Endothelial cell of umbilical vein (primary cell): Measurements from ENCODE around the gene ATP8A1. TPM values are rescaled to one million over a fixed set of nuclear protein-coding genes. Genes with fewer than 3 reads are reported as not detected.

ENCODE experiments used
- BruUV-seq: library from RNA; stranded (reverse); fragments of 400-500 nt; replicated peaks from 2 replicates; lab custom pipeline; 2021; lab: Mats Ljungman, UMichigan
- CTCF ChIA-PET: fragments of 300-600, 350-600 bp; sonication (Branson Sonifier 250); formaldehyde crosslinking; loops from one replicate; lab custom pipeline; 2021; ENCODE audit warnings: antibody characterized with exemption, inconsistent platforms; lab: Charles Lee
- POLR2A ChIA-PET: fragments of 300-600, 350-600 bp; sonication (Branson Sonifier 250); formaldehyde crosslinking; loops from one replicate; lab custom pipeline; 2021; ENCODE audit warnings: antibody characterized with exemption, inconsistent platforms; lab: Charles Lee
- DNase-seq: peaks from one replicate; pipeline ENCODE4 v3.0.0-alpha.2; 2011; ENCODE audit warnings: low read depth, low spot score
- FAIRE-seq: peaks from 2 replicates; lab custom pipeline; 2011; peaks lifted over from hg19 to GRCh38; lab: Jason Lieb, UNC
- H2AFZ ChIP-seq: 2 replicates; pipeline ENCODE4 v1.6.0; 2012; ENCODE audit warnings: low read depth, low read length, control low read depth, inconsistent platforms
- H3K27ac ChIP-seq: 2 replicates; pipeline ENCODE4 v1.5.1; 2011; ENCODE audit warnings: low read depth, mild to moderate bottlenecking, control low read depth, low read length, moderate library complexity; ENCODE audit not compliant: insufficient read depth
- H3K27me3 ChIP-seq, 2 experiments: 2 replicates each; pipeline versions ENCODE4 v1.6.0 to v1.6.1; 2011; ENCODE audit warnings: low read length in 2 of 2, mixed read lengths in 1 of 2; ENCODE audit not compliant: control insufficient read depth in 2 of 2, insufficient read depth in 2 of 2
- H3K36me3 ChIP-seq, 2 experiments: 2 replicates in 1 of 2; 3 replicates in 1 of 2; pipeline ENCODE4 v1.5.1; 2011; ENCODE audit warnings: low read length in 2 of 2, mild to moderate bottlenecking in 1 of 2, moderate library complexity in 1 of 2; ENCODE audit not compliant: control insufficient read depth in 2 of 2, insufficient read depth in 2 of 2; ENCODE audit errors: extremely low read depth in 1 of 2
- H3K4me1 ChIP-seq: 3 replicates; pipeline ENCODE4 v1.5.1; 2011; ENCODE audit warnings: mild to moderate bottlenecking, low read length; ENCODE audit not compliant: control insufficient read depth, insufficient read depth; ENCODE audit errors: extremely low read depth
- H3K4me2 ChIP-seq: 2 replicates; pipeline ENCODE4 v1.6.1; 2011; ENCODE audit warnings: low read length, control low read depth, mixed read lengths; ENCODE audit not compliant: insufficient read depth
- H3K4me3 ChIP-seq, 3 experiments: fragments of 200-600 bp in 1 of 3; sonication (generic), shearing (Covaris generic) in 1 of 3; replicated peaks in 1 of 3; 2 replicates each; pipeline ENCODE4 v1.5.1; 2011 to 2016; ENCODE audit warnings: control low read depth in 3 of 3, low read length in 3 of 3, mild to moderate bottlenecking in 2 of 3, inconsistent platforms in 1 of 3, low read depth in 1 of 3, moderate library complexity in 1 of 3; ENCODE audit not compliant: insufficient read depth in 1 of 3
- H3K79me2 ChIP-seq: 2 replicates; pipeline ENCODE4 v1.6.0; 2012; ENCODE audit warnings: low read length, inconsistent platforms; ENCODE audit not compliant: control insufficient read depth, insufficient read depth
- H3K9ac ChIP-seq: replicated peaks from 2 replicates; pipeline ENCODE3; 2011; ENCODE audit warnings: low read length, control low read depth; ENCODE audit not compliant: insufficient read depth; ENCODE audit errors: extremely low read depth
- H3K9me1 ChIP-seq: replicated peaks from 3 replicates; pipeline ENCODE4 v1.6.0; 2011; ENCODE audit warnings: mild to moderate bottlenecking, low read length; ENCODE audit not compliant: control insufficient read depth, insufficient read depth; ENCODE audit errors: extremely low read depth
- H3K9me3 ChIP-seq: replicated peaks from 2 replicates; pipeline ENCODE4 v1.5.1; 2012; ENCODE audit warnings: low read length, inconsistent platforms; ENCODE audit not compliant: control insufficient read depth, insufficient read depth
- H4K20me1 ChIP-seq: replicated peaks from 2 replicates; pipeline ENCODE3; 2011; ENCODE audit warnings: mild to moderate bottlenecking, low read length; ENCODE audit not compliant: control insufficient read depth, insufficient read depth; ENCODE audit errors: extremely low read depth
- CTCF ChIP-seq, 2 donors: IDR thresholded peaks; 1 replicate in 1 of 2; 2 replicates in 1 of 2; pipeline ENCODE4 v1.5.1; 2011; ENCODE audit warnings: low read length in 2 of 2, mild to moderate bottlenecking in 2 of 2, moderate library complexity in 2 of 2, control low read depth in 1 of 2, inconsistent platforms in 1 of 2, low read depth in 1 of 2; ENCODE audit not compliant: insufficient read depth in 1 of 2; ENCODE audit errors: extremely low read depth in 1 of 2
- EZH2 ChIP-seq: IDR thresholded peaks from 2 replicates; pipeline ENCODE4 v1.6.1; 2012; ENCODE audit warnings: borderline replicate concordance, low read depth, mild to moderate bottlenecking, moderate library complexity, low read length, inconsistent platforms; ENCODE audit not compliant: severe bottlenecking
- FOS ChIP-seq: IDR thresholded peaks from 2 replicates; pipeline ENCODE4 v1.6.1; 2011; ENCODE audit warnings: mild to moderate bottlenecking, low read length, moderate library complexity, borderline replicate concordance; ENCODE audit not compliant: insufficient read depth
- GATA2 ChIP-seq: IDR thresholded peaks from 2 replicates; pipeline ENCODE4 v1.7.0; 2011; ENCODE audit warnings: low read depth, mild to moderate bottlenecking, moderate library complexity, mixed read lengths, low read length; ENCODE audit not compliant: insufficient read length, insufficient read depth
- JUN ChIP-seq: IDR thresholded peaks from 2 replicates; pipeline ENCODE4 v1.6.1; 2011; ENCODE audit warnings: borderline replicate concordance, low read depth; ENCODE audit not compliant: insufficient read length, insufficient read depth
- MAX ChIP-seq: IDR thresholded peaks from 2 replicates; pipeline ENCODE4 v1.6.1; 2011; ENCODE audit not compliant: insufficient read depth, insufficient read length
- MYC ChIP-seq: IDR thresholded peaks from one replicate; pipeline ENCODE4 v1.6.1; 2011; ENCODE audit warnings: mild to moderate bottlenecking, low read depth, low read length
- POLR2A ChIP-seq: IDR thresholded peaks from 2 replicates; pipeline ENCODE4 v1.6.1; 2012; ENCODE audit warnings: low read depth, mild to moderate bottlenecking, control low read depth, low read length
- POLR2AphosphoS5 ChIP-seq: IDR thresholded peaks from 2 replicates; pipeline ENCODE4 v1.6.1; 2012; ENCODE audit warnings: low read depth, mild to moderate bottlenecking, control low read depth, low read length, moderate library complexity; ENCODE audit not compliant: insufficient read depth
- dilution Hi-C: fragments of 300-500 bp; cut with MboI; formaldehyde crosslinking; loops from one replicate; pipeline ENCODE4 v1.15.0; 2019; ENCODE audit warnings: low sequenced_read_pairs; ENCODE audit not compliant: extremely low pct_ligation_motif_present
- intact Hi-C: fragments of 100-400 bp; cut with micrococcal nuclease; formaldehyde crosslinking; loops from one replicate; pipeline ENCODE4 v1.10.0; 2022
- polyA plus RNA-seq, 4 experiments: library from polyadenylated mRNA; depleted of rRNA in 3 of 4; stranded (reverse) in 3 of 4; unstranded in 1 of 4; fragments of >200 nt; gene quantifications; 2 replicates each; pipeline versions ENCODE4 v1.2.1 to v1.2.3, GENCODE V29; 2011 to 2012; ENCODE audit warnings: missing spikeins in 1 of 4
- total RNA-seq: library from RNA; stranded (reverse); gene quantifications from 2 replicates; pipeline ENCODE4 v1.2.3, GENCODE V29; 2021

Gene ATP8A1
- total and polyA plus RNA-seq, 2 donors (not counting 3 experiments of a cell fraction or from before 2014, with no cell fraction given) = 0.97 to 11.5 TPM

DNA sequence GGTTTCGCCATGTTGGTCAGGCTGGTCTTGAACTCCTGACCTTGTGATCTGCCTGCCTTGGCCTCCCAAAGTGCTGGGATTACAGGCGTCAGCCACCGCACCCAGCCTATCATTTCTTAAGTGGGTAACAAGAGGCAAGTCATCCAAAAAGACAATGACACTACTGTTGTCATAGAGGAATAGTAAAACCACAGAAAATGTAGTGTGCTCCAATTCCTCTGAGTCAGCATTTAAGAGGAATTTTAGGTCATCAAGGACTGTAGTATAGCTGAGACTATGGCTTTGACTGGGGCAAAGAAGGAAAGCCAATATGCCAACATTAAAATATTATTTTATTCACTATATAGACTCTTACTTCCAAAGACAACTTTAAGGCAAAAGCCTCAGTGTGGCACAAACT is 48.4 kb downstream of the ATP8A1 start:
- H3K27ac ChIP-seq = no peak overlapping the region
- no peak overlapping the region for H3K4me3 ChIP-seq
- no peaks in the 10 kb centered on the region for H3K9me1 ChIP-seq
- H2AFZ ChIP-seq = no peak overlapping the region
- ChIA-PET CTCF (no interaction called here), POLR2A (no interaction called here)
- H3K9me3 ChIP-seq = no peaks in the 10 kb centered on the region
- dilution Hi-C loops (no loop called here), intact Hi-C loops (no loop called here)
- no TSS peak for BruUV-seq
- H3K4me2 ChIP-seq = no peak overlapping the region
- H4K20me1 ChIP-seq = no peaks in the 10 kb centered on the region
- no peak for TF ChIP-seq JUN
- TF ChIP-seq MYC = no peak
- no peak for TF ChIP-seq MAX
- TF ChIP-seq FOS = no peak
- TF ChIP-seq GATA2 = no peak
- TF ChIP-seq EZH2 = no peak
- TF ChIP-seq POLR2AphosphoS5 = no peak
- no peak for TF ChIP-seq POLR2A
- no peak for TF ChIP-seq CTCF (IDR thresholded peaks at IDR 0.05; ENCODE audit: extremely low read depth in 1 of 2, insufficient read depth in 1 of 2, low read depth in 1 of 2, low read length in 2 of 2)
- no peaks in the 10 kb centered on the region for H3K4me1 ChIP-seq
- no peak overlapping the region for H3K9ac ChIP-seq
- H3K27me3 ChIP-seq = no peaks in the 10 kb centered on the region
- no peaks in the 10 kb centered on the region for H3K36me3 ChIP-seq
- DNase-seq (no peak), FAIRE-seq (no peak)
- H3K79me2 ChIP-seq = no peaks in the 10 kb centered on the region
